H1 (cell line): Measurements from ENCODE around the gene DOCK3. TPM values are rescaled to one million over a fixed set of nuclear protein-coding genes. Genes with fewer than 3 reads are reported as not detected.

Experiments
- CTCF ChIA-PET: fragments of 300-600 bp; sonication (Branson Sonifier 250); formaldehyde crosslinking; loops from one replicate; lab custom pipeline; 2021; ENCODE audit not compliant: partially characterized antibody; lab: Charles Lee
- POLR2A ChIA-PET: fragments of 300-600 bp; sonication (Branson Sonifier 250); formaldehyde crosslinking; loops from one replicate; lab custom pipeline; 2021; ENCODE audit warnings: inconsistent platforms; ENCODE audit not compliant: partially characterized antibody; lab: Charles Lee
- DNase-seq, 2 experiments: peaks; one replicate each; pipeline versions ENCODE4 v3.0.0 to v3.0.0-alpha.2; 2010 to 2022; ENCODE audit warnings: low spot score in 2 of 2, low read depth in 1 of 2, mixed read lengths in 1 of 2
- FAIRE-seq: peaks from 2 replicates; lab custom pipeline; 2011; peaks lifted over from hg19 to GRCh38; lab: Jason Lieb, UNC
- H2AFZ ChIP-seq: 2 replicates; pipeline ENCODE4 v1.8.1; 2012; ENCODE audit warnings: low read length, inconsistent platforms
- H2AK5ac ChIP-seq: 2 replicates; pipeline ENCODE4 v1.6.1; 2013; ENCODE audit warnings: low read depth, low read length
- H2BK120ac ChIP-seq: replicated peaks from 2 replicates; pipeline ENCODE3; 2013; ENCODE audit warnings: low read depth, low read length, inconsistent platforms
- H2BK12ac ChIP-seq: 2 replicates; pipeline ENCODE4 v1.6.1; 2013; ENCODE audit warnings: low read depth, low read length
- H2BK15ac ChIP-seq: 2 replicates; pipeline ENCODE4 v1.6.1; 2013; ENCODE audit warnings: low read length
- H2BK20ac ChIP-seq: 2 replicates; pipeline ENCODE4 v1.6.1; 2013; ENCODE audit warnings: low read length
- H2BK5ac ChIP-seq: 2 replicates; pipeline ENCODE4 v1.6.1; 2013; ENCODE audit warnings: low read depth, low read length
- H3K14ac ChIP-seq: 2 replicates; pipeline ENCODE4 v1.6.1; 2013; ENCODE audit warnings: inconsistent platforms; ENCODE audit not compliant: insufficient read length
- H3K18ac ChIP-seq: 2 replicates; pipeline ENCODE4 v1.6.1; 2013; ENCODE audit warnings: low read length; ENCODE audit errors: extremely low read depth
- H3K23ac ChIP-seq: 2 replicates; pipeline ENCODE4 v1.6.1; 2013; ENCODE audit warnings: inconsistent platforms; ENCODE audit not compliant: insufficient read length
- H3K23me2 ChIP-seq: 2 replicates; pipeline ENCODE4 v1.6.1; 2013; ENCODE audit warnings: low read depth, low read length
- H3K27ac ChIP-seq: 2 replicates; pipeline ENCODE4 v1.6.1; 2011; ENCODE audit warnings: low read depth, low read length, inconsistent platforms
- H3K27me3 ChIP-seq, 4 experiments: replicated peaks in 1 of 4; 1 replicate in 1 of 4; 2 replicates in 3 of 4; pipeline versions ENCODE4 v1.6.1 to v1.8.1; 2011 to 2013; ENCODE audit warnings: low read length in 3 of 4, mild to moderate bottlenecking in 3 of 4, inconsistent platforms in 2 of 4, mixed read lengths in 2 of 4, moderate library complexity in 1 of 4; ENCODE audit not compliant: control insufficient read depth in 3 of 4, insufficient read depth in 3 of 4; ENCODE audit errors: extremely low read depth in 1 of 4
- H3K36me3 ChIP-seq, 4 experiments: 2 replicates each; pipeline versions ENCODE4 v1.6.1 to v1.8.1; 2011 to 2013; ENCODE audit warnings: mild to moderate bottlenecking in 4 of 4, low read length in 3 of 4, moderate library complexity in 2 of 4, control low read depth in 1 of 4, inconsistent platforms in 1 of 4; ENCODE audit not compliant: insufficient read depth in 4 of 4, control insufficient read depth in 2 of 4
- H3K4ac ChIP-seq: replicated peaks from 2 replicates; pipeline ENCODE3; 2013; ENCODE audit warnings: low read length, low read depth, mixed read lengths, inconsistent platforms; ENCODE audit not compliant: insufficient read length
- H3K4me1 ChIP-seq, 4 experiments: replicated peaks in 1 of 4; 1 replicate in 1 of 4; 2 replicates in 3 of 4; pipeline versions ENCODE4 v1.6.1 to v1.8.1; 2011 to 2013; ENCODE audit warnings: low read length in 3 of 4, inconsistent platforms in 2 of 4, mixed read lengths in 1 of 4; ENCODE audit not compliant: insufficient read depth in 4 of 4, control insufficient read depth in 3 of 4
- H3K4me2 ChIP-seq, 2 experiments: 2 replicates each; pipeline versions ENCODE4 v1.6.1 to v1.8.1; 2011 to 2013; ENCODE audit warnings: low read depth in 2 of 2, low read length in 2 of 2, control low read depth in 1 of 2, inconsistent platforms in 1 of 2, mild to moderate bottlenecking in 1 of 2; ENCODE audit not compliant: insufficient read depth in 1 of 2
- H3K4me3 ChIP-seq, 4 experiments: fragments of 200-600, 300-600 bp in 1 of 4; sonication (generic), shearing (Covaris generic), sonication (Bioruptor Twin) in 1 of 4; 2 replicates each; pipeline versions ENCODE4 v1.5.1 to v1.8.1; 2011 to 2016; ENCODE audit warnings: low read length in 4 of 4, low read depth in 3 of 4, control low read depth in 2 of 4, inconsistent platforms in 2 of 4, mild to moderate bottlenecking in 2 of 4, mixed read lengths in 1 of 4, moderate library complexity in 1 of 4; ENCODE audit not compliant: insufficient read depth in 2 of 4; ENCODE audit errors: extremely low read depth in 1 of 4
- H3K56ac ChIP-seq: replicated peaks from 2 replicates; pipeline ENCODE3; 2013; ENCODE audit warnings: low read depth, mild to moderate bottlenecking, mixed read lengths, low read length, inconsistent platforms; ENCODE audit not compliant: insufficient read length
- H3K79me1 ChIP-seq: 2 replicates; pipeline ENCODE4 v1.6.1; 2013; ENCODE audit warnings: low read depth, low read length, control low read depth
- H3K79me2 ChIP-seq, 2 experiments: 2 replicates each; pipeline versions ENCODE4 v1.6.1 to v1.8.1; 2012 to 2013; ENCODE audit warnings: low read length in 2 of 2, mild to moderate bottlenecking in 2 of 2, inconsistent platforms in 1 of 2; ENCODE audit not compliant: insufficient read depth in 2 of 2, control insufficient read depth in 1 of 2
- H3K9ac ChIP-seq, 4 experiments: replicated peaks in 1 of 4; 1 replicate in 1 of 4; 2 replicates in 3 of 4; pipeline versions ENCODE4 v1.6.1 to v1.8.1; 2011 to 2013; ENCODE audit warnings: low read depth in 3 of 4, low read length in 3 of 4, control low read depth in 2 of 4, mild to moderate bottlenecking in 2 of 4, moderate library complexity in 2 of 4, inconsistent platforms in 1 of 4; ENCODE audit errors: extremely low read depth in 1 of 4
- H3K9me3 ChIP-seq, 2 experiments: 2 replicates each; pipeline versions ENCODE4 v1.6.1 to v1.8.1; 2012 to 2013; ENCODE audit warnings: mild to moderate bottlenecking in 2 of 2, moderate library complexity in 2 of 2, control low read depth in 1 of 2, inconsistent platforms in 1 of 2, low read depth in 1 of 2, low read length in 1 of 2, mixed read lengths in 1 of 2; ENCODE audit not compliant: insufficient read depth in 2 of 2
- H4K20me1 ChIP-seq, 2 experiments: replicated peaks in 1 of 2; 2 replicates each; pipeline versions ENCODE3 to v1.8.1; 2011 to 2013; ENCODE audit warnings: inconsistent platforms in 2 of 2, low read length in 2 of 2, mild to moderate bottlenecking in 1 of 2; ENCODE audit not compliant: insufficient read depth in 2 of 2, control insufficient read depth in 1 of 2
- H4K5ac ChIP-seq: 2 replicates; pipeline ENCODE4 v1.6.1; 2013; ENCODE audit warnings: low read length, low read depth, mixed read lengths, inconsistent platforms; ENCODE audit not compliant: insufficient read length
- H4K8ac ChIP-seq: 2 replicates; pipeline ENCODE4 v1.8.0; 2013; ENCODE audit warnings: mild to moderate bottlenecking, moderate library complexity, low read length, inconsistent platforms; ENCODE audit not compliant: insufficient read depth; ENCODE audit errors: extremely low read depth
- H4K91ac ChIP-seq: replicated peaks from 2 replicates; pipeline ENCODE3; 2013; ENCODE audit warnings: low read length, mixed read lengths, inconsistent platforms; ENCODE audit not compliant: insufficient read length
- RAD21 ChIP-seq, 2 experiments: IDR thresholded peaks in 1 of 2; conservative IDR thresholded peaks in 1 of 2; 2 replicates each; pipeline ENCODE4 v1.6.1; 2011; ENCODE audit warnings: low read depth in 2 of 2, low read length in 2 of 2, improper control_type of control experiment in 1 of 2, inconsistent platforms in 1 of 2, mild to moderate bottlenecking in 1 of 2, moderate library complexity in 1 of 2
- WGBS, 2 experiments: shearing (Covaris generic) in 1 of 2; methylation state at CpG; one replicate each; pipeline versions ENCODE4 v1.1.6 to v1.1.7; 2013 to 2015; ENCODE audit warnings: low lambda C conversion rate in 2 of 2, mixed read lengths in 2 of 2, inconsistent platforms in 1 of 2, low coverage in 1 of 2, missing lambda C conversion rate in 1 of 2; ENCODE audit not compliant: insufficient replicate concordance in 2 of 2, insufficient coverage in 1 of 2, insufficient read length in 1 of 2; ENCODE audit errors: extremely low coverage in 1 of 2, missing lambda C conversion rate in 1 of 2; 5-methylcytosine and 5-hydroxymethylcytosine counted together
- polyA plus RNA-seq, 7 experiments: library from polyadenylated mRNA; depleted of rRNA in 3 of 7; stranded (reverse) in 5 of 7; unstranded in 2 of 7; fragments of >200 nt in 5 of 7; fragments of 200-250 nt in 2 of 7; gene quantifications; 1 replicate in 5 of 7; 2 replicates in 1 of 7; 4 replicates in 1 of 7; pipeline versions ENCODE4 v1.2.1 to v1.2.3, GENCODE V29; 2011 to 2013; ENCODE audit warnings: missing spikeins in 2 of 7, mixed read lengths in 2 of 7
- total RNA-seq: library from RNA; stranded (reverse); fragmentation: NEBNext Ultra II Directional; extraction: Animal tissue kit (Norgen Biotek cat#: 25700); gene quantifications from 2 replicates; pipeline ENCODE4 v1.2.1, GENCODE V29; 2021

DOCK3 gene
- total and polyA plus RNA-seq, 2 of the 8 experiments (the other 6 are each of a cell fraction or from before 2014, with no cell fraction given): 2.7 to 5.0 TPM

GRCh38 chr3:51102396-51102795 is 427.7 kb downstream of the DOCK3 start:
- no peak for DNase-seq
- Histone ChIP-seq H4K20me1 (peaks cover 0 to 1% of the 10 kb centered on the region in 2 experiments), H2BK120ac (no peak overlapping the region), H3K4ac (no peak overlapping the region), H2AFZ (no peak overlapping the region), H2AK5ac (no peak overlapping the region), H3K4me1 (no peaks in the 10 kb centered on the region), H2BK20ac (no peak overlapping the region), H3K56ac (no peak overlapping the region), H3K79me2 (no peaks in the 10 kb centered on the region), H3K27ac (no peak overlapping the region), H3K23ac (no peak overlapping the region), H4K8ac (no peak overlapping the region), H2BK15ac (no peak overlapping the region), H4K5ac (no peak overlapping the region), H3K4me3 (no peak overlapping the region), H3K14ac (no peak overlapping the region), H4K91ac (no peak overlapping the region), H3K27me3 (no peaks in the 10 kb centered on the region), H2BK5ac (no peak overlapping the region), H3K4me2 (no peak overlapping the region), H3K79me1 (no peaks in the 10 kb centered on the region), H2BK12ac (no peak overlapping the region), H3K9me3 (peaks cover 0 to 7% of the 10 kb centered on the region in 2 experiments; a peak in 1 of 4 replicates), H3K36me3 (no peaks in the 10 kb centered on the region), H3K23me2 (no peaks in the 10 kb centered on the region), H3K9ac (no peak overlapping the region), H3K18ac (no peak overlapping the region)
- TF ChIP-seq RAD21 (IDR thresholded peaks at IDR 0.05 in 1 of 2, conservative IDR thresholded peaks at IDR 0.05 in 1 of 2; ENCODE audit: low read depth in 2 of 2, low read length in 2 of 2): no peak
- FAIRE-seq: no peak
- POLR2A ChIA-PET: no interaction called here
- WGBS, 2 experiments: 83% methylated on average over 1 of the region's 1 CpG; no CpG with 5 or more reads in 1 of the 2 experiments
- CTCF ChIA-PET: interaction anchor here (0.9 to 5.5 kb wide), 3 partner anchors 120 to 268 kb away, joined by 3 to 51 read pairs (median 3); no protein-coding TSS in a partner anchor
